K562 (cell line): ENCODE measurements around the gene ITPRID2. TPM values are rescaled to one million over a fixed set of nuclear protein-coding genes. Genes with fewer than 3 reads are reported as not detected.

Source experiments
- ATAC-seq: fragments of 200-7000 bp; cut with Tn5 transposase; 3 replicates; pipeline ENCODE4 v1.9.1; 2020; ENCODE audit warnings: moderate library complexity
- BruUV-seq: library from RNA; stranded (reverse); fragments of 400-500 nt; replicated peaks from 2 replicates; lab custom pipeline; 2021; lab: Mats Ljungman, UMichigan
- CTCF ChIA-PET: fragments of 300-600 bp; formaldehyde crosslinking; extraction: SDS; loops from one replicate; lab custom pipeline; 2021; ENCODE audit warnings: low intra/inter-chr PET ratio; lab: Yijun Ruan, JAX
- POLR2A ChIA-PET: fragments of 300-600, 350-650 bp; sonication (Branson Sonifier 250); formaldehyde crosslinking; extraction: SDS; loops from one replicate; lab custom pipeline; 2021; ENCODE audit warnings: antibody characterized with exemption, inconsistent platforms; lab: Yijun Ruan, JAX
- DNase-seq, 4 experiments: peaks; one replicate each; pipeline versions ENCODE4 v3.0.0 to v3.0.0-alpha.2; 2011 to 2018; ENCODE audit warnings: low spot score in 3 of 4, mixed read lengths in 3 of 4; ENCODE audit errors: extremely low read depth in 1 of 4
- FAIRE-seq: peaks from 2 replicates; lab custom pipeline; 2011; peaks lifted over from hg19 to GRCh38; lab: Jason Lieb, UNC
- H2AFZ ChIP-seq: 2 replicates; pipeline ENCODE4 v1.6.0; 2011; ENCODE audit warnings: low read depth, low read length, control low read depth, inconsistent platforms
- H3K27ac ChIP-seq: fragments of 200-600 bp; 3 replicates; pipeline ENCODE4 v1.8.0; 2011; ENCODE audit warnings: low read depth, mild to moderate bottlenecking, control low read depth, inconsistent platforms, low read length, moderate library complexity, mixed read lengths; ENCODE audit errors: extremely low read depth
- H3K27me3 ChIP-seq, 2 experiments: fragments of 300-600 bp in 1 of 2; 2 replicates in 1 of 2; 3 replicates in 1 of 2; pipeline versions ENCODE4 v1.6.0 to v1.8.0; 2011; ENCODE audit warnings: inconsistent platforms in 2 of 2, low read length in 2 of 2, mild to moderate bottlenecking in 1 of 2, mixed read lengths in 1 of 2, moderate library complexity in 1 of 2; ENCODE audit not compliant: control insufficient read depth in 2 of 2, insufficient read depth in 2 of 2
- H3K36me3 ChIP-seq: fragments of 300-600 bp; 3 replicates; pipeline ENCODE4 v1.8.0; 2011; ENCODE audit warnings: mild to moderate bottlenecking, low read length, inconsistent platforms; ENCODE audit not compliant: control insufficient read depth, insufficient read depth
- H3K4me1 ChIP-seq, 2 experiments: fragments of 200-600 bp in 1 of 2; replicated peaks in 1 of 2; 2 replicates in 1 of 2; 3 replicates in 1 of 2; pipeline versions ENCODE4 v1.5.1 to v1.8.0; 2011; ENCODE audit warnings: inconsistent platforms in 2 of 2, low read length in 2 of 2, mild to moderate bottlenecking in 1 of 2, mixed read lengths in 1 of 2, moderate library complexity in 1 of 2; ENCODE audit not compliant: control insufficient read depth in 2 of 2, insufficient read depth in 2 of 2
- H3K4me2 ChIP-seq: 2 replicates; pipeline ENCODE4 v1.6.1; 2011; ENCODE audit warnings: low read length, control low read depth, inconsistent platforms, mixed read lengths; ENCODE audit not compliant: insufficient read depth
- H3K4me3 ChIP-seq: fragments of 200-600 bp; sonication (generic), shearing (Covaris generic); 2 replicates; pipeline ENCODE4 v1.5.1; 2016; ENCODE audit warnings: control low read depth, inconsistent platforms
- H3K79me2 ChIP-seq: fragments of 200-600 bp; 3 replicates; pipeline ENCODE4 v1.8.0; 2011; ENCODE audit warnings: low read length, inconsistent platforms; ENCODE audit not compliant: control insufficient read depth, insufficient read depth
- H3K9ac ChIP-seq, 2 experiments: 2 replicates each; pipeline versions ENCODE4 v1.6.0 to v1.6.1; 2011; ENCODE audit warnings: low read depth in 2 of 2, low read length in 2 of 2, control low read depth in 1 of 2, inconsistent platforms in 1 of 2, mild to moderate bottlenecking in 1 of 2, mixed read lengths in 1 of 2; ENCODE audit not compliant: insufficient read depth in 1 of 2
- H3K9me1 ChIP-seq: one replicate; pipeline ENCODE4 v1.6.0; 2011; ENCODE audit warnings: inconsistent platforms, mild to moderate bottlenecking, low read length, moderate library complexity; ENCODE audit not compliant: control insufficient read depth, insufficient read depth
- H3K9me3 ChIP-seq: replicated peaks from 2 replicates; pipeline ENCODE4 v1.5.1; 2011; ENCODE audit warnings: low read depth, low read length, inconsistent platforms; ENCODE audit not compliant: control insufficient read depth, insufficient read depth
- H4K20me1 ChIP-seq: replicated peaks from 2 replicates; pipeline ENCODE4 v1.6.1; 2011; ENCODE audit warnings: low read length, inconsistent platforms, mixed read lengths; ENCODE audit not compliant: control insufficient read depth, insufficient read depth
- BCL6 ChIP-seq: fragments of 250-450 bp; sonication (Bioruptor Pico); IDR thresholded peaks from 2 replicates; pipeline ENCODE4 v1.4.0; 2020
- CHCHD3 ChIP-seq: fragments of 250-450 bp; sonication (Bioruptor Pico); IDR thresholded peaks from 2 replicates; pipeline ENCODE4 v2.1.2; 2022; ENCODE audit warnings: mild to moderate bottlenecking
- CHD4 ChIP-seq: fragments of 200-600 bp; sonication (generic); IDR thresholded peaks from 3 replicates; pipeline ENCODE4 v1.6.1; 2012; ENCODE audit warnings: low read depth, mild to moderate bottlenecking, mixed read lengths, low read length, inconsistent platforms; ENCODE audit not compliant: insufficient read depth, insufficient replicate concordance, poor library complexity, severe bottlenecking
- ELF1 ChIP-seq: fragments of 200-800 bp; sonication (Bioruptor generic); IDR thresholded peaks from 2 replicates; pipeline ENCODE4 v1.6.1; 2016; ENCODE audit warnings: missing genetic modification characterization, missing compliant biosample characterization
- LEF1 ChIP-seq: fragments of 450-650 bp; IDR thresholded peaks from 2 replicates; pipeline ENCODE4 v1.6.1; 2016; ENCODE audit warnings: mild to moderate bottlenecking
- MECOM ChIP-seq: fragments of 250-450 bp; sonication (Bioruptor Pico); IDR thresholded peaks from 2 replicates; pipeline ENCODE4 v1.8.0; 2022; ENCODE audit warnings: inconsistent platforms
- MTF1 ChIP-seq: fragments of 250-450 bp; sonication (Bioruptor Pico); IDR thresholded peaks from 2 replicates; pipeline ENCODE4 v1.9.0; 2021; ENCODE audit warnings: moderate library complexity, mild to moderate bottlenecking, inconsistent platforms, borderline replicate concordance
- NUFIP1 ChIP-seq: fragments of 450-650 bp; IDR thresholded peaks from 2 replicates; pipeline ENCODE4 v1.6.1; 2018; ENCODE audit not compliant: partially characterized antibody
- SMARCB1 ChIP-seq: IDR thresholded peaks from 2 replicates; pipeline ENCODE4 v1.6.1; 2011; ENCODE audit warnings: improper control_type of control experiment, low read depth; ENCODE audit not compliant: insufficient read length
- SOX6 ChIP-seq: fragments of 450-650 bp; IDR thresholded peaks from 2 replicates; pipeline ENCODE4 v1.6.1; 2014; ENCODE audit warnings: mild to moderate bottlenecking
- TAF1 ChIP-seq: IDR thresholded peaks from 2 replicates; pipeline ENCODE4 v1.6.1; 2011; ENCODE audit warnings: mild to moderate bottlenecking, low read length, moderate library complexity; ENCODE audit not compliant: insufficient read depth, control insufficient read depth, severe bottlenecking; ENCODE audit errors: extremely low read depth
- TEAD2 ChIP-seq: fragments of 450-650 bp; IDR thresholded peaks from 2 replicates; pipeline ENCODE4 v1.6.1; 2016; ENCODE audit warnings: missing genetic modification characterization, control low read depth, missing compliant biosample characterization
- ZC3H4 ChIP-seq: sonication (generic); formaldehyde crosslinking; IDR thresholded peaks from 2 replicates; pipeline ENCODE4 v1.9.0; 2021; ENCODE audit warnings: missing genetic modification reagents, borderline replicate concordance
- ZNF165 ChIP-seq: fragments of 250-450 bp; sonication (Bioruptor Pico); IDR thresholded peaks from 2 replicates; pipeline ENCODE4 v1.4.0; 2020; ENCODE audit warnings: borderline replicate concordance
- ZNF445 ChIP-seq: fragments of 250-450 bp; sonication (Bioruptor Pico); IDR thresholded peaks from 2 replicates; pipeline ENCODE4 v1.4.0; 2020; ENCODE audit warnings: low read depth, mild to moderate bottlenecking, moderate library complexity
- WGBS: fragments of 100-300 bp; shearing (Covaris generic); methylation state at CpG from one replicate; pipeline ENCODE4 v1.1.6; 2016; ENCODE audit warnings: low coverage, mixed read lengths; ENCODE audit not compliant: insufficient coverage; ENCODE audit errors: missing lambda C conversion rate; 5-methylcytosine and 5-hydroxymethylcytosine counted together
- in situ Hi-C: fragments of 300-500 bp; cut with MboI; formaldehyde crosslinking; loops from 4 replicates; pipeline ENCODE4 v1.15.0; 2018; ENCODE audit warnings: inconsistent platforms, mixed read lengths
- intact Hi-C: fragments of 100-400 bp; cut with micrococcal nuclease; formaldehyde crosslinking; loops from 2 replicates; pipeline ENCODE4 v1.14.2; 2022
- polyA plus RNA-seq, 8 experiments: library from polyadenylated mRNA; depleted of rRNA in 4 of 8; stranded (reverse) in 5 of 8; unstranded in 3 of 8; fragments of >200 nt; fragmentation: Nextera tagmentation in 2 of 8; fragmentation: Illumina TruSeq in 1 of 8; extraction: Ambion mirVana in 2 of 8; extraction: Trizol in 1 of 8; gene quantifications; 2 replicates each; pipeline versions ENCODE4 v1.2.1 to v1.2.3, GENCODE V29; 2011 to 2014; ENCODE audit warnings: inconsistent platforms in 1 of 8, missing spikeins in 1 of 8
- total RNA-seq, 7 experiments: library from RNA; depleted of rRNA in 6 of 7; stranded (reverse); fragments of >200 nt in 6 of 7; fragmentation: Illumina TruSeq in 2 of 7; extraction: Trizol in 2 of 7; gene quantifications; 2 replicates each; pipeline versions ENCODE4 v1.2.1 to v1.2.3, GENCODE V29; 2011 to 2021; ENCODE audit warnings: low replicate concordance in 1 of 7
- TF ChIP-seq, protein P1 (sequence below): IDR thresholded peaks from 3 replicates; pipeline ENCODE4 v1.6.1; 2011; ENCODE audit warnings: borderline replicate concordance, mild to moderate bottlenecking, moderate library complexity; ENCODE audit not compliant: insufficient read length; ENCODE audit errors: extremely low read depth

Gene ITPRID2
- total and polyA plus RNA-seq, 9 of the 15 experiments (the other 6 are each of a cell fraction or from before 2014, with no cell fraction given), result 18.5 to 77.8 (median 52.0) TPM

DNA sequence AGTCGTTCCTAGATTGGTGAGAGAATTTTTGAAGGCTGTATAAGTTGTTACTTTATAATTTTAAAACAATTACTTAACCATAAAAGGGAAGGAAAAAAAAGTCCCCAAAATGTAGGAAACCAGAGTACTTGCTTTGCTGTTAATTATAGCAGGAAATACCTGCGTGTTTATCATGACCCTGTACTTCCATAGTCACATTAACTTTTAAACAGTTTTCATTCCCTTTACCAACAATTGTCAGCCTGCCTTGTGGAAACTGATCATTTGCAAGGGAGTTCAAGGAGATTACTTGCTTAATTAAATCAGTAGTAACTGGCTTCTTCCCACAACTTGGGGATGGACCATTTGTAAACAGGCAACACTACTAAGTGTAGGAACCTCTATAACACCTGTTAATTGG lies 6.4 kb upstream of the ITPRID2 start:
- no peak overlapping the region for H3K9ac ChIP-seq
- H3K9me1 ChIP-seq, result no peaks in the 10 kb centered on the region
- H2AFZ ChIP-seq, result no peak overlapping the region
- FAIRE-seq, result no peak
- no peaks in the 10 kb centered on the region for H3K36me3 ChIP-seq
- no peaks in the 10 kb centered on the region for H3K4me1 ChIP-seq
- BruUV-seq, result no TSS peak
- TF ChIP-seq ZNF165, result no peak
- TF ChIP-seq SOX6, result no peak
- no peak for TF ChIP-seq ZNF445 (CRISPR knock-in tag)
- no peak for TF ChIP-seq NUFIP1
- TF ChIP-seq, protein P1, sequence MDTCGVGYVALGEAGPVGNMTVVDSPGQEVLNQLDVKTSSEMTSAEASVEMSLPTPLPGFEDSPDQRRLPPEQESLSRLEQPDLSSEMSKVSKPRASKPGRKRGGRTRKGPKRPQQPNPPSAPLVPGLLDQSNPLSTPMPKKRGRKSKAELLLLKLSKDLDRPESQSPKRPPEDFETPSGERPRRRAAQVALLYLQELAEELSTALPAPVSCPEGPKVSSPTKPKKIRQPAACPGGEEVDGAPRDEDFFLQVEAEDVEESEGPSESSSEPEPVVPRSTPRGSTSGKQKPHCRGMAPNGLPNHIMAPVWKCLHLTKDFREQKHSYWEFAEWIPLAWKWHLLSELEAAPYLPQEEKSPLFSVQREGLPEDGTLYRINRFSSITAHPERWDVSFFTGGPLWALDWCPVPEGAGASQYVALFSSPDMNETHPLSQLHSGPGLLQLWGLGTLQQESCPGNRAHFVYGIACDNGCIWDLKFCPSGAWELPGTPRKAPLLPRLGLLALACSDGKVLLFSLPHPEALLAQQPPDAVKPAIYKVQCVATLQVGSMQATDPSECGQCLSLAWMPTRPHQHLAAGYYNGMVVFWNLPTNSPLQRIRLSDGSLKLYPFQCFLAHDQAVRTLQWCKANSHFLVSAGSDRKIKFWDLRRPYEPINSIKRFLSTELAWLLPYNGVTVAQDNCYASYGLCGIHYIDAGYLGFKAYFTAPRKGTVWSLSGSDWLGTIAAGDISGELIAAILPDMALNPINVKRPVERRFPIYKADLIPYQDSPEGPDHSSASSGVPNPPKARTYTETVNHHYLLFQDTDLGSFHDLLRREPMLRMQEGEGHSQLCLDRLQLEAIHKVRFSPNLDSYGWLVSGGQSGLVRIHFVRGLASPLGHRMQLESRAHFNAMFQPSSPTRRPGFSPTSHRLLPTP, result no peak
- TF ChIP-seq CHD4, result no peak
- TF ChIP-seq TEAD2 (tag), result no peak
- no peak for TF ChIP-seq MTF1
- no peak for TF ChIP-seq TAF1
- no peak for TF ChIP-seq CHCHD3 (CRISPR knock-in tag)
- no peak for TF ChIP-seq ELF1
- TF ChIP-seq MECOM, result no peak
- no peak for TF ChIP-seq SMARCB1
- no peak for TF ChIP-seq BCL6
- no peak for TF ChIP-seq ZC3H4
- no peak for TF ChIP-seq LEF1
- H3K79me2 ChIP-seq, result no peaks in the 10 kb centered on the region
- H3K27me3 ChIP-seq, result no peaks in the 10 kb centered on the region
- intact Hi-C loops (no loop called here), in situ Hi-C loops (no loop called here)
- no peak overlapping the region for H3K4me2 ChIP-seq
- no peak for DNase-seq
- H3K4me3 ChIP-seq, result no peak overlapping the region
- H3K27ac ChIP-seq, result no peak overlapping the region
- ChIA-PET POLR2A (interaction anchor here (1.3 kb wide), 1 partner anchor 8 kb away, joined by 3 read pairs; no protein-coding TSS in a partner anchor), CTCF (no interaction called here)
- H3K9me3 ChIP-seq, result no peaks in the 10 kb centered on the region
- H4K20me1 ChIP-seq, result no peaks in the 10 kb centered on the region
- WGBS, result 8% methylated on average over 2 of the region's 2 CpGs
- no peak for ATAC-seq
